ENCODE measurements around the gene ALPL.
"Not testable (repeated sequence)": the region's sequence is repeated elsewhere in the genome, so short reads cannot be mapped to it uniquely, and the experiment has no call there.

ALPL gene

DNA sequence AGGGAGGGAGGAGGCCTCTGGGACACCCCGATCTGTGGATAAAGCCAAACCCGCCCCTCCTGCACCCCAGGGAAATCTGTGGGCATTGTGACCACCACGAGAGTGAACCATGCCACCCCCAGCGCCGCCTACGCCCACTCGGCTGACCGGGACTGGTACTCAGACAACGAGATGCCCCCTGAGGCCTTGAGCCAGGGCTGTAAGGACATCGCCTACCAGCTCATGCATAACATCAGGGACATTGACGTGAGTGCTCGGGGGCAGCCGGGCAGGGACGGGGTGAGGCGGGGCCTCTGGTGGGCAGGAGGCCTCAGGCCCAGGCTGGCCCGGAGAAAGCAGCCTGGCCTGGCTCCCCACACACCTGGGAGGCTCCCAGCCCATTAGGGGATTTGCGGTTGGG lies 54.7 kb downstream of the ALPL start:
- no peak for DNase-seq

- no peak for DNase-seq
Observed at GRCh38 chr1:21564521-21565095, 55.4 kb downstream of the ALPL start.

GRCh38 chr1:21565285-21565684 lies 56.1 kb downstream of the ALPL start:
- DNase-seq = no peak

- not testable (repeated sequence) for DNase-seq
Observed at GRCh38 chr1:21566361-21566760, 57.1 kb downstream of the ALPL start.

DNA sequence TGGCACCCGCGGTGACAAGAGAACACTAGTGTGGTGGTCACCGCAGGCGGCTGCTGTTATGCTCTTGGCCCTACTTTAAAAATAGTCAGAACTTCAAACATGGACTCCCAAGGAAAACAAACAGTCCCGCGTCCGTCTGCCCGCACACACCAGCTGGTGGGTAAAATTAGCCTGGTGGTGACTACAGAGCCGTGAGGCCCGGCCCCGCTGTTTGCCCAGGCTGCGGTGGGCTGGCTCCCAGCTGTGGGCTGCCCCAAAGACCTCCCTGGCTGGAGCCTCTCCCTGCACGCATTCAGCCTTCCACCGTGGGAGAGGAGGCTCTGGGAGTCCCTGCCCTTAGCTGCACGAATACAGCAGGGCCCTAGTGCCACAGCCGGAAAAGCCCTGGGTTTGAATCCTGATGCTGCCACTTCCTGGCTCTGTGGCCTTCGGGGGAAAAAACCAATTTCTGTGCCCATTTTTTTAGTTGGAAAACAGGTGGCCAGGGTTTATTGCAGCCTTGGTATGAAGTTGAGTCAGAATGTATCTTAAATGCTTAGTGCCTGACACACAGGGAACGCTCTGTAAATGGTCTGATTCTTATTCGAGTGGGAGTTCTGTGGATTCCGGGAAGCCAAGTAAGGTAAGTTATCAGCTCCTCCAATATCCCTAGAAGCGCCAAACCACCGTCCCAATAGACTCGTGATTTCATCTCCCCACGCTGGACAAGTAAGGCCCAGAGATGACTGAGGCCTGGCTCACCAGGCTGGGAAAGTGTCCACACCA lies 58.2 kb downstream of the ALPL start:
- DNase-seq = no peak

GRCh38 chr1:21568006-21568746 lies 59.0 kb downstream of the ALPL start:
- DNase-seq = no peak

GRCh38 chr1:21568809-21569385 lies 59.7 kb downstream of the ALPL start:
- no peak for DNase-seq

DNA sequence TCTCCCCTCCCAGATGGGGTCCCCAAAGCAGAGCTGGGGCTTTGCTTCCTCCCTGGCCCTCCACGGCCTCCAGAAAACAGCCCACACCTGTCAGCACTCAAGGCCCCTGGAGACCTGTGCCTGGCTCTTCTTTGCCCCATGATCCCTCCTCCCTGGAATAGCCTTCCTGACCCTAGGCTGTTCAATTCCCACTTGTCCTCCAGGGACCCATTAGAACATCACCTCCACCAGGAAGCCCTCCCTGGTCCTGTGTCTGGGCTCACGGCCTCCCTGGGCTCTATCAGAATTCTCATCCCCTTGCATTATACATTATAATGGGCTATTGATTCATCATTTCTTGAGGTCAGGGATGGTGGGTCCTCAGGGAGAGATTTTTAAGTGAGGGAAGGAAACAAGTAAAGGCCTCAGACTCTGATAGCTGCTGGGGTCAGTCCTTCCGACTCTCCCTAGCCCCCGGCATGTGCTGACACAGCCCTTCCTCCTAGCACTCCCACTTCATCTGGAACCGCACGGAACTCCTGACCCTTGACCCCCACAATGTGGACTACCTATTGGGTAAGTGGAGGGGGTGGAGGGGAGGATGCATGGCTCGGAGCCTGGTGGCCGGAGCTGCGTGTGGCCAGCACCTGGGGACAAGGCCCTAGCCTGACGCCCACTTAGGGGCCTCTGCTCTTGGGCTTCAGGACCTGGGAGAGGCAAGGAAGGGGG lies 60.8 kb downstream of the ALPL start:
- DNase-seq = no peak

- no peak for DNase-seq
Observed at GRCh38 chr1:21570528-21570875, 61.3 kb downstream of the ALPL start.

DNA sequence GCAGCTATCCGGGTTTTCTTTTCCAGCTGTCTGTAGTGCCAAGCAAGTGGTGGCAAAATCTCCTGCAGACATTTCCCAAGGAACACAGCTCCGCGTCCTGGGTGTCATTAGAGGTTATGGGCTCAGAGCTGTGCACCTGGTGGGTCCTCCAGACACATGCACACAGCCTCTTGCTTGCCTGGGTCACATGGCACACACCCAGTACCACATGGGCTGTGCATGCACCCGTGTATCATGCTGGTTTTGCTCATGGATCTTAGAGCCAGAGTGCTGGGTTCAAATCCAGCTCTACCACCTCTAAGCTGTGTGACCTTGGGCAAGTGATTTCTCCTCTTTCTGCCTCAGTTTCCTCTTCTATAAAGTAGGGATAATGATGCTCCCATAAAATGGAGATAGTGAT lies 61.7 kb downstream of the ALPL start:
- no peak for DNase-seq

DNA sequence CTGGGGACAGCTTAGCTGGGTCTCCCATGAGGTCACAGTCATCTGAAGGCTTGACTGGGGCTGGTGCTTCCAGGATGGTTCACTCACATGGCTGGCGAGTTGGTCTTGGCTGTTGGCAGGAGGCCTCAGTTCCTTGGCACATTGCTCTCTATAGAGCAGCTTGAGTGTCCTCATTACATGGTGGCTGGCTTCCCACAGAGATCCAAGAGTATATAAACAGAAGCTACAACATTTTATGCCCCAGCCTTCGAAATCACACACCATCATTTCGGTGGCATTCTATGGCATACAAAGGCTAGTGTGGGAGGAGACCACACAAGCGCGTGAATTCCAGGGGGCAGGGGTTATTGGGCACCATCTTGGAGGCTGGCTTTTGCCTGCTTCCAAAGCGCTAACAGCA lies 63.0 kb downstream of the ALPL start:
- DNase-seq = no peak

- no peak for DNase-seq
Observed at GRCh38 chr1:21572735-21573277, 63.6 kb downstream of the ALPL start.

DNA sequence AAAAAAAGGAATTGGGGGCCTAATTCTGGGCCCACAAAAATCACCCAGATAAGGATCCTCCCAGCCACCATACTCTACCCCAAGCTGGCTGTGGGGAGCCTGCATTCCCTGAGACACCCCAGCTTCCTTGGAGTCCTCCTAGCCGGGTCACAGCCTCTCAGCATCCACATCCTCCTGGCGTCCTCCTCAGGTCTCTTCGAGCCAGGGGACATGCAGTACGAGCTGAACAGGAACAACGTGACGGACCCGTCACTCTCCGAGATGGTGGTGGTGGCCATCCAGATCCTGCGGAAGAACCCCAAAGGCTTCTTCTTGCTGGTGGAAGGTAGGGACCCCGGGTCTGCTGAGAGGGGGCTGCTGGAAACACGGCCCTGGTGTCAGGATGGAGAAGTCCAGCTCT lies 64.3 kb downstream of the ALPL start:
- no peak for DNase-seq

DNA sequence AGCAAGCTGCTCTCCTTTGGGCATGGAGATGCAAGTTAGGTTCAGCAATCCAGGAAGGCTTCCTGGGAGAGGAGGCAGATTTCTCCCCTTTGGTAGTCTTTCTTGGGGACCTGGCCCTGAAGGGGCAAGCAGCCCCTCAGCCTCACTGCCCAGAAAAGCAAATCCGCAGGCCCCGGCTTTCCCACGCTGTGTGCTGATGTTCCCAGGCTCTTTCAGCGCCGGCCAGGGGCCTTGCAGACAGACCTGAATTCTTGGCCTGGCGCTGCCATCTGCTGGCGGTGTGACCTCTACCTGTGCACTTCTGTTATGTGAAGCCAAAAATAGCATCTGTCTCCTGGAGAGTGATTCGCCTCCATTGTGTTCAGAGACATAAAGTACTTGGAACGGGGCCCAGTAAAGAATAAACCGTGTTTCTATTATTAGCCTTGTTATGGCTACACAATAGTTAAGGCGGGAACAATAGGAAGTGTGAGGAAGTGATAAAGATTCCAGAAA lies 64.8 kb downstream of the ALPL start:
- no peak for DNase-seq

DNA sequence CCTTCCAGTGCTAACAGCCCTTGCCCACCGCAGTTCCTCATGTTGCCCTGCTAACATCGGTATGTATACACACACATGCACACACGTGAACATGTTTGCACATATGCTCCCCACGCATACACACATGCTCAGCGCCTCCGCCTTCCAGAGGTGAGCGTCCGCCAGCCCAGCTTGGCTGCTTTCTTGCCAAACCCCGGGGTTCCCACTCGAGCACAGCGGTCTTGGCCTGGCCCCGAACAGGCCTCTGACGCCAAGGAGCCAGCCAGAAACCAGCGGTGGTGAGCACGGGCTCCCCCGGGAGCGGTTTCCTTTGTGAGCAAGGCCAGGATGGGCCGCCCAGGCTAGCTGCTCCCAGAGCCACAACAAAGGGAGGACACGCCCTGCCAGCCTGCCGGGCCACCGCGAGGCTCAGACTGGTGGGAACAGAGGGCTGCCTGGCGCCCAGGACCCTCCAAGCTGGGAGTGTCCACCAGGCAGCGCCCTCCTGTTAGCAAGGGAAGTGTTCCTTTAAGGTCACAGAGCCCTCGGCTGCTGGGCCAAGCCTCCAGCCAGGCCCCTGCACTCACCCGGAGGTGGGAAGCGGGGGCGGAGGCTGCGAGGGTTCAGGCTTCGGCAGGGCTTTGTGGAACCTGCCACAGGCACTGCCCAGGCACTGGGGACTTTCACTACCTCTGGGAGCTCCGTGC lies 65.4 kb downstream of the ALPL start:
- DNase-seq = no peak

DNA sequence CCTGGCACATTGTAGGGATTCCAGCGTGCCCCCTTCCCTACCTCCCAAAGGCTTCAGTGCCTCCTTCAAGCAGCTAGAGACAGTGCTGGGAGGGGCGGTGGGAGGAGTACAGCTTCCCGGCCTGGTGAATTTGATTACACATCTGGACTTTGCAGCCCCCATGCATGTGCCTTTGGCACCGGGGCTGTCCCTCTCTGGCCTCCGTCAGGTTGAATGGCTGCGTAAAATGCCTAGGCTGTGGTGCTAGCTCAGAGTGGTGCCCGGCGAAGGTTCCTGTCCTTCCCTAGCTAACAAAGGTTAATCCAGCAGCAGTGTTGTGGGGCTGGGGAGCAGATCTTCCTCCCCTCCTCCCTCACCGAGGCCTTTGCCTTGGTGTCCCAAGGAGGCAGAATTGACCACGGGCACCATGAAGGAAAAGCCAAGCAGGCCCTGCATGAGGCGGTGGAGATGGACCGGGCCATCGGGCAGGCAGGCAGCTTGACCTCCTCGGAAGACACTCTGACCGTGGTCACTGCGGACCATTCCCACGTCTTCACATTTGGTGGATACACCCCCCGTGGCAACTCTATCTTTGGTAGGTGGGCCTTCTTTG lies 66.2 kb downstream of the ALPL start:
- no peak for DNase-seq

GRCh38 chr1:21576031-21576797 lies 67.0 kb downstream of the ALPL start:
- no peak for DNase-seq

DNA sequence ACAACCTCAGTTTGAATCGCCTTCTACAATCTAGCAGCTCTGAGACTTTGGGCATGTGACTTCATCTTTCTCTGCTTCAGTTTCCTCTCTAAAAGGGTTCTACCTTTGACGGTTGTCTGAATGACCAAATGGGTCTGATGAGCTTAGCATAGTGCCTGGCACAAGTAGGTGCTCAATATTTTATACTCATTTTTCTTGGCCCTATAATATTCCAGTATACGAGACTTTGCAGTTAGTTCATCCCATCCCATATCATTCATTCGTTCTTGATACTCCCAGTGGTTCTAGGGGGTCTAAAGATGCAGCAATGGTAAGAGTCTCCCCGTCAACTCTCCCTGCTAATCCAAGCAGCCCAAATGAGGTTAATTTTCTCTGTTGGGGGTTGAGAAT lies 67.6 kb downstream of the ALPL start:
- DNase-seq = no peak

- no peak for DNase-seq
Observed at GRCh38 chr1:21577324-21577723, 68.1 kb downstream of the ALPL start.

- no peak for DNase-seq
Observed at GRCh38 chr1:21577933-21578332, 68.7 kb downstream of the ALPL start.

GRCh38 chr1:21579791-21580190 lies 70.6 kb downstream of the ALPL start:
- no peak for DNase-seq
